DND-41 (cell line): ENCODE data around the gene FERMT2.

Source experiments
- ATAC-seq: fragments of 200-7000 bp; cut with Tn5 transposase; 3 replicates; pipeline ENCODE4 v1.9.1; 2021; ENCODE audit warnings: low read depth; ENCODE audit not compliant: insufficient read depth
- DNase-seq: peaks from one replicate; pipeline ENCODE4 v3.0.0-alpha.2; 2020
- H2AFZ ChIP-seq: 2 replicates; pipeline ENCODE4 v1.6.0; 2012; ENCODE audit warnings: low read depth, low read length
- H3K27ac ChIP-seq: 2 replicates; pipeline ENCODE4 v1.5.1; 2012; ENCODE audit warnings: low read length, inconsistent platforms
- H3K27me3 ChIP-seq: fragments of 200-600 bp; sonication (generic); 2 replicates; pipeline ENCODE4 v1.6.0; 2012; ENCODE audit warnings: low read length, mild to moderate bottlenecking, inconsistent platforms; ENCODE audit not compliant: insufficient read depth, poor library complexity
- H3K36me3 ChIP-seq: 2 replicates; pipeline ENCODE4 v1.5.1; 2012; ENCODE audit warnings: low read length, inconsistent platforms; ENCODE audit not compliant: insufficient read depth
- H3K4me1 ChIP-seq: 2 replicates; pipeline ENCODE4 v1.5.1; 2012; ENCODE audit warnings: mild to moderate bottlenecking, low read length; ENCODE audit not compliant: insufficient read depth
- H3K4me2 ChIP-seq: 2 replicates; pipeline ENCODE4 v1.6.0; 2012; ENCODE audit warnings: mild to moderate bottlenecking, moderate library complexity, low read length, inconsistent platforms; ENCODE audit not compliant: insufficient read depth
- H3K4me3 ChIP-seq, 2 experiments: fragments of 200-600 bp in 1 of 2; shearing (Covaris generic) in 1 of 2; 2 replicates each; pipeline ENCODE4 v1.5.1; 2012 to 2016; ENCODE audit warnings: inconsistent platforms in 2 of 2, low read length in 2 of 2, mild to moderate bottlenecking in 2 of 2, low read depth in 1 of 2, moderate library complexity in 1 of 2
- H3K79me2 ChIP-seq: 2 replicates; pipeline ENCODE4 v1.6.0; 2012; ENCODE audit warnings: low read length, inconsistent platforms; ENCODE audit not compliant: insufficient read depth
- H3K9ac ChIP-seq: 2 replicates; pipeline ENCODE4 v1.6.0; 2012; ENCODE audit warnings: low read depth, mild to moderate bottlenecking, inconsistent platforms, low read length, moderate library complexity
- H3K9me3 ChIP-seq: 2 replicates; pipeline ENCODE4 v1.5.1; 2012; ENCODE audit warnings: low read length, moderate library complexity, mild to moderate bottlenecking, inconsistent platforms; ENCODE audit not compliant: insufficient read depth, severe bottlenecking
- H4K20me1 ChIP-seq: 2 replicates; pipeline ENCODE4 v1.6.0; 2012; ENCODE audit warnings: low read length; ENCODE audit not compliant: insufficient read depth
- EZH2 ChIP-seq: IDR thresholded peaks from 3 replicates; pipeline ENCODE4 v1.6.1; 2012; ENCODE audit warnings: borderline replicate concordance, low read depth, mild to moderate bottlenecking, moderate library complexity, low read length, inconsistent platforms; ENCODE audit not compliant: severe bottlenecking
- TF ChIP-seq, protein P1 (sequence below): IDR thresholded peaks from 2 replicates; pipeline ENCODE4 v1.5.1; 2012; ENCODE audit warnings: borderline replicate concordance, low read length, moderate library complexity, mild to moderate bottlenecking; ENCODE audit not compliant: poor library complexity, severe bottlenecking; ENCODE audit errors: extremely low read depth

The FERMT2 gene

DNA sequence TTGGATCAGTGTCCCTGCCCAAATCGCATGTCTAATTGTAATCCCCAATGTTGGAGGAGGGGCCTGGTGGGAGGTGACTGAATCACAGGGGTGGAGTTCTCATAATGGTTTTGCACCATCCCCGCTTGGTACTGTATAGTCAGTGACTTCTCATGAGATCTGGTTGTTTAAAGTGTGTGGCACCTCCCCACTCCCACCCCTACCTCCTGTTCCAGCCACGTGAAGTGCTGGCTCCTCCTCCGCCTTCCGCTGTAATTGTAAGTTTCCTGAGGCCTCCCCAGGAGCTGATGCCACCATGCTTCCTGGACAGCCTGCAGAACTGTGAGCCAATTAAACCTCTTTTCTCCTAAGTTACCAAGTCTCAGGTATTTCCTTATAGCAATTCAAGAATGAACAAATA is 67.2 kb downstream of the FERMT2 start:
- ATAC-seq (no peak), DNase-seq (no peak)
- Histone ChIP-seq H3K4me1 (no peaks in the 10 kb centered on the region), H3K27ac (no peak overlapping the region), H4K20me1 (no peaks in the 10 kb centered on the region), H3K9ac (no peak overlapping the region), H3K4me3 (no peak overlapping the region), H3K4me2 (no peak overlapping the region), H3K79me2 (no peaks in the 10 kb centered on the region), H3K36me3 (peaks cover 10% of the 10 kb centered on the region; the same call in 1 of the 2 replicates), H3K27me3 (no peaks in the 10 kb centered on the region), H2AFZ (no peak overlapping the region), H3K9me3 (no peaks in the 10 kb centered on the region)
- TF ChIP-seq, protein P1, sequence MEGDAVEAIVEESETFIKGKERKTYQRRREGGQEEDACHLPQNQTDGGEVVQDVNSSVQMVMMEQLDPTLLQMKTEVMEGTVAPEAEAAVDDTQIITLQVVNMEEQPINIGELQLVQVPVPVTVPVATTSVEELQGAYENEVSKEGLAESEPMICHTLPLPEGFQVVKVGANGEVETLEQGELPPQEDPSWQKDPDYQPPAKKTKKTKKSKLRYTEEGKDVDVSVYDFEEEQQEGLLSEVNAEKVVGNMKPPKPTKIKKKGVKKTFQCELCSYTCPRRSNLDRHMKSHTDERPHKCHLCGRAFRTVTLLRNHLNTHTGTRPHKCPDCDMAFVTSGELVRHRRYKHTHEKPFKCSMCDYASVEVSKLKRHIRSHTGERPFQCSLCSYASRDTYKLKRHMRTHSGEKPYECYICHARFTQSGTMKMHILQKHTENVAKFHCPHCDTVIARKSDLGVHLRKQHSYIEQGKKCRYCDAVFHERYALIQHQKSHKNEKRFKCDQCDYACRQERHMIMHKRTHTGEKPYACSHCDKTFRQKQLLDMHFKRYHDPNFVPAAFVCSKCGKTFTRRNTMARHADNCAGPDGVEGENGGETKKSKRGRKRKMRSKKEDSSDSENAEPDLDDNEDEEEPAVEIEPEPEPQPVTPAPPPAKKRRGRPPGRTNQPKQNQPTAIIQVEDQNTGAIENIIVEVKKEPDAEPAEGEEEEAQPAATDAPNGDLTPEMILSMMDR = no peak
- TF ChIP-seq EZH2 = no peak

GRCh38 chr14:52882824-52883223 is 68.0 kb downstream of the FERMT2 start:
- H3K4me1 ChIP-seq = no peaks in the 10 kb centered on the region
- DNase-seq (no peak), ATAC-seq (no peak)
- H2AFZ ChIP-seq = no peak overlapping the region
- no peaks in the 10 kb centered on the region for H3K79me2 ChIP-seq
- H3K9me3 ChIP-seq = no peaks in the 10 kb centered on the region
- no peak overlapping the region for H3K9ac ChIP-seq
- TF ChIP-seq EZH2 = no peak
- TF ChIP-seq, protein P1 = no peak
- no peak overlapping the region for H3K27ac ChIP-seq
- H3K4me3 ChIP-seq = no peak overlapping the region
- H3K36me3 ChIP-seq = peaks cover 12% of the 10 kb centered on the region; the same call in 1 of the 2 replicates
- H3K27me3 ChIP-seq = no peaks in the 10 kb centered on the region
- H3K4me2 ChIP-seq = no peak overlapping the region
- no peaks in the 10 kb centered on the region for H4K20me1 ChIP-seq

- no peak overlapping the region for H3K9ac ChIP-seq
- H3K4me3 ChIP-seq = no peak overlapping the region
- H3K36me3 ChIP-seq = peaks cover 28% of the 10 kb centered on the region
- DNase-seq (no peak), ATAC-seq (no peak)
- no peaks in the 10 kb centered on the region for H3K9me3 ChIP-seq
- no peaks in the 10 kb centered on the region for H3K27me3 ChIP-seq
- H3K27ac ChIP-seq = no peak overlapping the region
- no peaks in the 10 kb centered on the region for H3K79me2 ChIP-seq
- H4K20me1 ChIP-seq = no peaks in the 10 kb centered on the region
- no peak overlapping the region for H3K4me2 ChIP-seq
- no peak overlapping the region for H2AFZ ChIP-seq
- no peaks in the 10 kb centered on the region for H3K4me1 ChIP-seq
- TF ChIP-seq EZH2 = no peak
- TF ChIP-seq, protein P1 = no peak
Observed at GRCh38 chr14:52879958-52880357, 70.9 kb downstream of the FERMT2 start.

DNA sequence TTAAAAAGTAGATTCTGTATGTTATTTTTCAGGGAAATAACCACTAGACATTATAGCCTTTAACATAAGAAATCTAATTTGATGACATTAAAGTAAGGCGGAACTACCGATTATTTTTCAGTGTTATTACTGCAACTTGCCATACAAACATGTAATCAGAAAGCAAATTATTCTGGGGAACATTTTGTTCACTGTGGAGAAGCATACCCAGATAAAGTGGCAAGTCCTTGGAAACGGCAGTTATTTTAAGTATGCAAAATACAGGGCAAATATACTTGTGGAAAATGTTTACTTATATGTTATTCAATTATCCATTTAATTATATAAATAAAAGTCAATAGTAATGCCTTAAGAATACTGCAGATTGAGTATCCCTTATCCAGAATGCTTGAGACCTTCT is 71.9 kb downstream of the FERMT2 start:
- no peak for TF ChIP-seq EZH2
- TF ChIP-seq, protein P1 = no peak
- no peak overlapping the region for H3K9ac ChIP-seq
- H3K27ac ChIP-seq = no peak overlapping the region
- DNase-seq = no peak
- H3K27me3 ChIP-seq = no peaks in the 10 kb centered on the region
- H4K20me1 ChIP-seq = no peaks in the 10 kb centered on the region
- ATAC-seq = no peak
- H3K79me2 ChIP-seq = no peaks in the 10 kb centered on the region
- no peak overlapping the region for H2AFZ ChIP-seq
- H3K9me3 ChIP-seq = no peaks in the 10 kb centered on the region
- no peaks in the 10 kb centered on the region for H3K4me1 ChIP-seq
- H3K4me2 ChIP-seq = no peak overlapping the region
- H3K36me3 ChIP-seq = peaks cover 28% of the 10 kb centered on the region
- no peak overlapping the region for H3K4me3 ChIP-seq
